ENCODE measurements around the gene CCDC92. TPM values are rescaled to one million over a fixed set of nuclear protein-coding genes. Genes with fewer than 3 reads are reported as not detected.

CCDC92 gene
- total RNA-seq, 1 donor from 2014 or later = 4.5 TPM

DNA sequence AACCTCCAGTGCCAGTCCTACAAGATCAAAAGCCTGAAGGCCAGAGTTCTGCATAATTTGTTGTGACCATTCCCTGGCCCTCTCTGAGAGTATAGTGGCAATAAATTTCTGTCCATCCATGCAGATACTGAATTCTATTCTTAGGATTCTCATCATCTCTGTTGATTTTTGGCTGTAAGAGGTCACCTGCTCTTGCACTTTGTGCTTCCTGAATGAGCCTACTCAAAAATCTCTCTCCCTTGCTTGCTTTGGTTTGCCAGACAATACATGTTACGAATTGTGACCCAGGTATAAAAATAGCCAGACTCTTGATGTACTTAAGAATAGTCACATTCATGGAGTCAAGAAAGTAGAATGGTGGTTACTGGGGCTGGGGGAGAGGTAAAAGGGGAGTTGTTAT, 17.1 kb upstream of the CCDC92 start:
- Histone ChIP-seq H3K27me3 (ENCODE audit: control insufficient read depth, insufficient read depth, low read length) (no peaks in the 10 kb centered on the region), H3K36me3 (ENCODE audit: control insufficient read depth, insufficient read depth, low read length) (peaks cover 2% of the 10 kb centered on the region), H3K4me3 (ENCODE audit: low read depth, low read length) (no peak overlapping the region)
- DNase-seq (ENCODE audit: low read depth) = no peak
- TF ChIP-seq CTCF (IDR thresholded peaks at IDR 0.05; ENCODE audit: insufficient read depth, low read length, severe bottlenecking) = no peak
- no peak for FAIRE-seq

GRCh38 chr12:123989168-123989567, 16.5 kb upstream of the CCDC92 start:
- no peak for DNase-seq (ENCODE audit: low read depth)
- Histone ChIP-seq H3K36me3 (ENCODE audit: control insufficient read depth, insufficient read depth, low read length) (peaks cover 2% of the 10 kb centered on the region), H3K27me3 (ENCODE audit: control insufficient read depth, insufficient read depth, low read length) (no peaks in the 10 kb centered on the region), H3K4me3 (ENCODE audit: low read depth, low read length) (no peak overlapping the region)
- no peak for TF ChIP-seq CTCF (IDR thresholded peaks at IDR 0.05; ENCODE audit: insufficient read depth, low read length, severe bottlenecking)
- no peak for FAIRE-seq

DNA sequence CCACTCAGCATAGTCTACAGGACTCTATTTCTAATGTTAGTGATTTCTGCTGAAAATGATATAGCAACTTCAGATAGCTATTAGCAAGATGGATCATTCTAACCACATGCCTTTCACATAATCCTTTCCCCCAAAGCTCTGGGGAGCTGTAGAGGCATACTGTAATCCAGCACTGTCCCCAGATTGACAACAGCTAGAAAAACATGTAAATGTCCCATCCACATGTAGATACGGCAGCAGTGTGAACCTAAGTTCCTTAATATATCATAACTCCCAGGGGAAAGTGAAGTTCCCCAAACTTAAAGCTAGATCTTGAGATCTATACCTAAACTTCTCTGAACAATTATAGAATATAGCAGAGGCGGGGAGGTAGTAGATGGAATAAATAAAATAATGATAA, 14.4 kb upstream of the CCDC92 start:
- TF ChIP-seq CTCF (IDR thresholded peaks at IDR 0.05; ENCODE audit: insufficient read depth, low read length, severe bottlenecking) = no peak
- FAIRE-seq (no peak), DNase-seq (ENCODE audit: low read depth) (no peak)

GRCh38 chr12:123986374-123986965, 13.8 kb upstream of the CCDC92 start:
- Histone ChIP-seq H3K36me3 (ENCODE audit: control insufficient read depth, insufficient read depth, low read length) (peaks cover 2% of the 10 kb centered on the region), H3K27me3 (ENCODE audit: control insufficient read depth, insufficient read depth, low read length) (no peaks in the 10 kb centered on the region), H3K4me3 (ENCODE audit: low read depth, low read length) (no peak overlapping the region)
- no peak for FAIRE-seq
- DNase-seq (ENCODE audit: low read depth) = no peak
- TF ChIP-seq CTCF (IDR thresholded peaks at IDR 0.05; ENCODE audit: insufficient read depth, low read length, severe bottlenecking) = no peak

More for the DNA sequence above, 14.4 kb upstream of the CCDC92 start:
- no peaks in the 10 kb centered on the region for H3K27me3 ChIP-seq (ENCODE audit: control insufficient read depth, insufficient read depth, low read length)
- no peak overlapping the region for H3K4me3 ChIP-seq (ENCODE audit: low read depth, low read length)
- peaks cover 2% of the 10 kb centered on the region for H3K36me3 ChIP-seq (ENCODE audit: control insufficient read depth, insufficient read depth, low read length)

GRCh38 chr12:123984903-123985302, 12.3 kb upstream of the CCDC92 start:
- DNase-seq (ENCODE audit: low read depth) (no peak), FAIRE-seq (no peak)
- H3K36me3 ChIP-seq (ENCODE audit: control insufficient read depth, insufficient read depth, low read length) = peaks cover 2% of the 10 kb centered on the region
- TF ChIP-seq CTCF (IDR thresholded peaks at IDR 0.05; ENCODE audit: insufficient read depth, low read length, severe bottlenecking) = no peak
- H3K27me3 ChIP-seq (ENCODE audit: control insufficient read depth, insufficient read depth, low read length) = no peaks in the 10 kb centered on the region
- no peak overlapping the region for H3K4me3 ChIP-seq (ENCODE audit: low read depth, low read length)

Data from bronchial epithelial cell (primary cell).